GM21367 (cell line): ENCODE results near the gene DIO1.

ENCODE experiments used
- ATAC-seq: cut with Tn5 transposase; IDR thresholded peaks from one replicate; pipeline ENCODE4 v1.9.1; 2021; ENCODE audit not compliant: unreplicated experiment

The DIO1 gene

DNA sequence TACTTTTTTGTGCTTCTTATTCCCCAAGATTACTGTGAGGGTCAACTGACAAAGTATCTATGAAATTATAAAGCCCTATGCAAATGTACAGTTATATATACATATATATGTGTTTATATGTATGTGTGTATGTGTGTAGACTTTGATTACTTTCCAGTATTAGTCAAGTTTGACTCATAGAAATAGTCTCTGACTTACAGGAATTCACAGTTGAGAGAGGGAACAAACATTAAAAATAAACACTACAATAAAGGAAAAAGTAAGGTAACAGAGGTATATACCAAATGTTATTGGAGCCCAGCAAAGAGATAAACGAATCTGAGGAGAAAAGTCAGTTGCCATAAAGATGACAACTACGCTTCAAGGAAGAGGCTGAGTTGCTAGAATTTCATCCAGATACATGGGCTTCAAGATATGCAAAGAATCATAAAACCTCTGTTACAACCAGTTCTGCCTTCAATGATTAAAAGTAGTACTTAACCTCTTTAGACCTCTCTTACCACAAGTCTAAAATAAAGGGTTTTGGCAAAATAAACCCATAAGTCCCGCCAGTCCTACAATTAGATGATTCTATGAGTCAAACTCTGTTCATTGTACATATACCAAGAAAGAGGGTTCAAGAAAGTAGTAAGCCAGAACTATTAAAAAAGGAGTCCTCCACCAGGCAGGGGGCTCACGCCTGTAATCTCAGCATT, 44.3 kb downstream of the DIO1 start:
- no peak for ATAC-seq

DNA sequence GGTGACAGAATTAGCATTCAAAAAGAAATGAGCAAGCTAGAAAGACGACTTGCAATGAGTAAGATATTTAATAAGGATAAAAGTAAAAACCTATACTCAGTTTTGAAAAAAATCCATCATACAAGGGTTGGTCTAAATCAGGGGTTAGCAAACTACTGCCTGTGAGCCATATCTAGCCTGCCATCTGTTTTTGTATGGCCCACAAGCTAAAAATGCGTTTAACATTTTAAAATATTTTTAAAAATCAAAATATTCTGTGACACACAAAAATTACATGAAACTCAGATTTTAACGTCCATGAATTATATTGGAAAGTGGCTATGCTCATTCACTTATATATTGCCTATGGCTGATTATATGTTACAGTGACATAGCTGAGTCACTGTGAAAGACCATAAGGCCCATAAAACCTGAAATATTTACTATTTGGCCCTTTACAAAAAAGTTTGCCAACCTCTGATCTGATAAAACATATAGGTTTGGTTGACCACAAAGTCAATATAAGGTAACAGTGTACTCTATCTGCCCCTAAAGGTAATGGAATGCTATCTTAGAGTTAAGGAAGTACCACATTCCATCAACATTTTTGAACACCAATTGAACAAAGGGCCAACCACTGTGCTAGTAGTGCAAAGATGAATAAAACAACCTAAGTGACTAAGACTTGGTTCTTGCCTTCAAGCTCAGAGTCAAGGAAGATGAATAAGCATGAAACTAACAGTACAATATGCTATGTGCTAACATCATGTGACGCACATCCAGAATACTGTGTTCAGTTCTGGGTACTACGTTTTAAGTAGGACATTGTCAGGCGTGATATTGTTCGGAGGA, 48.4 kb downstream of the DIO1 start:
- ATAC-seq: no peak

GRCh38 chr1:53943090-53943489, 49.1 kb downstream of the DIO1 start:
- ATAC-seq: no peak

GRCh38 chr1:53943490-53944043, 49.6 kb downstream of the DIO1 start:
- no peak for ATAC-seq

GRCh38 chr1:53944469-53945182, 50.6 kb downstream of the DIO1 start:
- ATAC-seq: no peak

DNA sequence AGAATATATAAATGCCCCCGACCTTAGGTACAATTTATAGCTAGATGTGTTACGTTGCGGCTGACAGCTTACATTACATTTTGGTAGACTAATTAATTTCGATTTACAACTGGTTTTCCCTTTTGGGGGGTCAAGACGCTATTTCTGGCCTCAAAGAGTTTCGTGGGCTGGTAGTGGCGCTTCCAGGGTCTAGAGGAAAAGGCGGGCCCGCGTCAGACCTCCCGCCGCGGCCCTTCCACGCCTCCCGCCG, 51.1 kb downstream of the DIO1 start:
- no peak for ATAC-seq

GRCh38 chr1:53945433-53946251, 51.7 kb downstream of the DIO1 start, which contains the start of gene IFT25:
IFT25 (minus strand) TSS chr1:53945699; CDS start chr1:53940082, 5,617 bp downstream.
- ATAC-seq: peak; percentile 54

DNA sequence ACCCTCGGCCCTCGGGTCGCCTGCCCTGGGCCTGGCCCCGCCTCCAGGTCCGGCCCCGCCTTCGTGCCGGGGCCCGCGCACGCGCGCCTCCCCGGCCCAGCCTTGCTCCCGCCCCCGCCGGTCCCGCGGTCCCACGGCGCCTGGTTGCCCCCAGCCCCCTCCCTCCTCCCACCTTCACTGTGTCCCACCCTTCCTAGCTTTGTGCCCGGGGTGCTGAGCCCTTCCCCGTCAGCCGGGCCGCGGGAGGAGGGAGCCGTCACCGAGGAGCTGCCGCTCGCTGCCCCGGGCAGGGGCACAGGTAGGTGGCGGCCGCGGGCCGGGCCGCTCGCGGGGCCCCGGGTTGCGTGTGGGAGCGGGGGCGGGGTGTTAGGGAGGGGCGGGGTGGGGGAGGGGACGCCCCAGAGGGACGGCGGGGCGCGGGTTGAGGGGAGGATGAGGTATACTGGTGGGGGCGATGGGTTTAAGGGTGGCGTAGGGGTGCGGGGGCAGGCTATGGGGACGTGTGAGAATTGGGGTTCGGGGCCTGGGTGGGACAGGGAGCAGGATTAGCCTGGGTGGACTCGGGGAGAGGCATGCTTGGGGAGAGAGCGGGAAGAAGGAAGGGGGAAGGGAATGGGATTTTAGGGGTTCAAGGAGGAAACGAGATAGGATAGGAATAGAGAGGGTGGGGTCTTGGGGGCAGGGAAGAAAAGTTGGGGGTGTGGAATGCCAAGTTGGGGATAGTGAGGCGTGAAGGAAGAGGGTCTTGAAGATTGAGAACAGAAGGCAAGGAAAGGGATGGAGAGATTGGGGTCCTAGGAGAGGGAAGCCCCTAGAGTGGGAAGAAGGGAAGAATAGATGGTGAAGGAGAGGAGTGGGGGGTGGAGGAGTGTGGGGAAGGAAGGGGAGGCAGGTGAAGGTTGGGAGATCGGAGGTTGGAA, 52.5 kb downstream of the DIO1 start, which contains the start of gene LRRC42:
TSS of gene LRRC42 (plus strand) at position 99 of the 920 bp plus-strand sequence. CDS start 5,650 bp downstream, outside the sequence.
- ATAC-seq: peak; percentile 53

DNA sequence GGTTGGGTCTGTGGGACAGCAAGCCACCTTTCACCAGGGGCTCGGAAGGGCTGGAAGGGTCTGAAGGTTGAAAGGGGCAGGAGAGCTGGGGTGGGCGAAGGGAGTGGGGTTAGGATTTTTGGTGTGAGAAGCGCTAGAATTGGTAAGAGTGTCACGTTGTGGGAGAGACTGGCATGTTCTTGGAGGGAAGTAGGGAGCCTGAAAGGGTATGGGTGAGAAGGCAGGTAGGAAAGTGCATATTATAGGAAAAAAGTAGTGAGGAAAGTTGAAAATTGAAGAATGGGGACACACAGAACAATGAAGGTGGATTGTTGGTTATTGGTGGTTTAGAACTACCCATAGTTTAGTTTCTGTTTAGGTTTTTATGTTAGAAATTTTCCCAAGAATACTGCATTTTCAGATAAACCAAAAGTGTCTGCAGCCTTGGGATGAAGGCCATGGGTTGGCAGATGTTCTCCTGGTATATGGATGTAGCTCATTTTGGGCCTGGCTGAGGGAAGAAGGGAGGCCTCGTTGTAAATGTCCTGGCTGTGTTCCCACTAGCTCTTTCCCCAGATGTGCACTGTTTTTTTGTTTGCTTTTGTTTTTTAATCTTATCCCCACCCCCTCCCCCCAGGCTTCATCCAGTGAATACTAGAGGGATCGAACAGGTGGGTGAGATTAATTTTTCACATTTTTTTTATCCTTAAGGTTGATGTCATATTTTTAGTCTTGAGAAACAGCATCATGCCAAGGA, 53.4 kb downstream of the DIO1 start:
- ATAC-seq: no peak

DNA sequence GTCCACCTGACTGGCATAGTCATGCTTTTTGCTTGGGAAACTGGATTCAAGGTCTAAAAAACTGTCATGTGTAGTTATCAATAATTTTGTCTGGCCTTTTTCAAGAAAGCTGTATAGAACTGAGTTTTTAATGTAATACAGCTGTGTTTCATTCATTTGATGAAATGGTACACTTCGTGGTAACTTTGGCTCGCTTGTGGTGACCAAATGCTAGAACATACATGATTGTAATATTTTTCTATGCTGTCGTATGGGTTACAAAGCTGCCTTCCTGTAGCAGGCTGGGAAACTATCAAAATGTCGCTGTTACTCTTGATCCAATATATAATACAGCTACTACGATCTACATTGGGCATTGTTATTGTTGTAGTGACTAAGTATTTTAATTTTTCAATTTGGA, 54.3 kb downstream of the DIO1 start:
- ATAC-seq: no peak

DNA sequence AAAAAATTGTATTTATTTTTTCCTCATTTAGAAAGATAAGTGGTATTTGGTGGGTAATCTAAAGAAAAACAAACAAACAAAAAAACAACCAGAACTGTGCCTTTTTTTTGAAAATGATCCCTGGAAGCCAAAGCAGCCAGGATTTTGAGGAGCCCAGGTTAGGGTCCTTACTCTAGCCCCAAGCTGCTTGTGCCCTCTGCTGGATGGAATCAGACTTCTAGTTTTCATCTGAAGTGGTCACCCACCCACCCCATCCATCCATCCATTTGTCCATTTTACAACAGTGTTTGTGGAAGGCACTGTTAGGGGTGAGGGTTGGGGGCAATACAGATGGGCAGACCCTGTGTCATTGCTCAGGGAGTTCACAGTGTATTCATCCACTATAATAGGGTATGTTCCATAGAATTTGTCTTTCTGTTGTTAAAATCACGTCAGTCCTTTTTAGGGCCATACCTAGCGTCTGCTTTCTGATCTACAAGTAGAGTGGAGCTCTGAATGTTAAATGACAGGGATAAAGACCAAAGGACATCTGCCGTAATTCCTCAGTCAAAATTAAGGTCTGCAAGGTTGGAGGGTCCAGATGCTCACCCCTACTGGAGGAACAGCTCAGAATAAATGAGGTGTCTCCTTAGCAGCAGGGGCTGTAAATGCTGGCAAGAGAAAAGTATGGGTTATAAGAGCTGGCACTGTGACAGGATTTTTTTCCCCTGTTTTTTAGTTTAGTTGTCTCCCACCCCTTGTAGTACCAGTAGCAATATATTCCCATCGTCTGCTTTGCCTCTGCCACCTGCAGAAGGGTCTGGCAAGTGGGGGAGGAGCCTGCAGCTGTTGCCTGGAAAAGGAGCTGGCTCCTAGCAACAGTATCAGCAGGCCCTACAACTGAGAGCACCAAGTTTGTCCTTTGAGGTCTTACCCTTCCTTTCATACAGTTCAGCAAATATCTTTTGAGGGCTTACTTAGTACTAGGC, 55.3 kb downstream of the DIO1 start:
- ATAC-seq: no peak

GRCh38 chr1:53951697-53952096, 57.7 kb downstream of the DIO1 start:
- no peak for ATAC-seq

DNA sequence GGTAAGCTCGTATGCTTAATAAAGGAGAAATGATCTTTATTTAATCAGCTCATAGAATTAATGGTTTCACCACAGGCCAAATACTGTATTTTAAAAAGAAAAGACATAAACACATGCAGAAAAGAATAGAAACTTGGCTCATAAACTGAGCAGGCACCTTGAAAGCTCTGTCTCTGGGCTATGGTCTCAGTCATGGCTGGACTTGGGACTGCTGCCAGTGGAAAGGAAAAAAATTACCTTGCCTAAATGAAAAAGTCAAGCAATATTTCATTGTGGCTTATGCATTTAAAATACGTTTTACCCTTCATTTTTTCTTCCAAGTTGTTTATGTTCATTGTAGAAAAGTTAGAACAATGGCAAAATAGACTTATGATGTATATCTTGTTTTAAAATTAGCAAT, 60.1 kb downstream of the DIO1 start:
- ATAC-seq: no peak

DNA sequence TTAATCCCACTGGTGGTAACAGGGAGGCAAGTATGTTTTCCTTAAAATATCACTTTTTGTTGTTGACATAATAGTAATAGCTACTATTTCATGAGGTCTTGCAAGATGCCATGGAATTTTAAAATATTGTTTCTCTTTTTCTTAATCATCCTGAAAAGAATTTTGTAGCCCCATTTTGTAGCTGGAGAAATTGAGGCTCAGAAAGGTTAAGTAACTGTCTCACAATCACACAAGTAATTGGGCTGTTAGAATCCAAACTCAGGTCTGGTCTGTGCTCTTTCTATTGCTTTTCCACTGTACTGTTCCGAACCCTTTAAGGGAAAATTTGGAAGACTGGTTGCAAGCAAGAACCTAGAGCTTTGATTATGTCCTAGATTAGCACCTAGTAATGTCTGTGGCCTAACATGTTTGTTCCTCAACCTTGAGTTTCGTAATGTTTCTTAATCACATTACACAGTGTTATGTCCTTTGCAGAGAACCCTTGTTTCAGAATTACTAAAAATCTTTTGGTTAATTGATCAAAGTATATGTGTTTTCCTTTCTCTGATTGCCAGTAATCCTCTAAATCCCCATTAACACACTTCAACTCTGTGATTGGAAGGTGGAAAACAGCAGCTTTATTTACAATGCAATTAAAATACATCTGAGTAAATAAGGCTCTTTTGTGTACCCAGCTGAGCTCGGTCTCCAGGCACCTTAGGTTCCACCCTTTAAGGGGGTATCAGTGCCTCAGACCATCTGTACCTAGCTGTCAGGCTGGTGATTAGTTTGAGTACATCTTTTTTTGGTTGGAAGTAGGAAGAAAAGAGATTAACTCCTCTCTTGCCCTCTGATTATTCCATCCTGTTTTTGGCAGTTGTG, 62.6 kb downstream of the DIO1 start:
- no peak for ATAC-seq

DNA sequence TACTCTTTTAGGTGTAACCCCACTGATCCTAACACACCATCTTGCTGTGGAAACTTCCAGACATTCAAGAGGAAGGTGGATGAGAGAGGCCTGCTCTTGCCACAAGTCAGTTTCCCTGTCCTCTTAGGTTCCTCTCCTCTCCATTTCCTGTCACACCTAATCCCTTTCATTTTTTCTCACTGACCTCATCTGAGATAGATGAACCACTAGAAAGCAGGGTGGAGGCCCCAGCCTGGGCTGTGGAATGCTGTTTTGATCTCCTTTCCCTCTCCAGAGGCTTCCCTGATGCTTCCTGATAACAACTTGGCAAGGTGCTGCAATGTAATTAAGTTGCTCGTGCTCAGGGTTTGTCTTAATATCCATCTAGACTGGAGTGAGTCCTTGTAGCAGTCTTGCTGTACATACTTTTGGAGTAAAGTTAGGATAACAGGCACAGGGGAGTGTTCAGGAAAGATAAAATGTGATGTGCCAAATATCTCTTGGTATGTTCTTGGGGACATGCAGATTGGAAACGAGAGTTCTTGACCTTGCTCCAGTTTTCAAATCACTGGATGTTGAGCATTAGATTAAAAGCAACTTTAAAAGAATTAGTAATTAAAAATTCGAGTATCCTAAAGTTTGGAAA, 63.3 kb downstream of the DIO1 start:
- ATAC-seq: no peak

DNA sequence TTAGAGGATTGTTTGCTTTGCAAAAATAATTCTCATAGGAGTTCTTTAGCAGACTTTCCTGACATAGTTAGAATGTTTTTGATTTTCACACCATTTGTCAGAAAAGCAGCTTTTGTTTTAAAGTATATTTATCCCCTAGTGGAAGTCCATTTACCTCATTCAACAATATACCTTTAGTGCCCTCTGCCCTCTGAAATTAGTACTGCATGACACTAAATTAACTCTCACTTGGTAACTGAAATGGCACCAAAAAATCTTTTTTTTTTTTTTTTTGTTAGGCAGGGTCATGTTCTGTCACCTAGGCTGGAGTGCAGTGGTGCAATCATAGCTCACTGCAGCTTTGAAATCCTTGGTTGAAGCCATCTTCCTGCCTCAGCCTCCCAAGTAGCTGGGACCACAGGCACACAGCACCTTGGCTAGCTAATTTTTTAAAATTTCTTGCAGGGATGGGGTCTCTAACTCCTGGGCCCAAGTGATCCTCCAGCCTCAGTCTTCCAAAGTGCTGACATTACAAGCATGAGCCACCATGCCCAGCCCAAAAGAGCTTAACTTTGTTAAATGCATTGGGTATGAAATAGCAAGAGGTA, 65.8 kb downstream of the DIO1 start:
- no peak for ATAC-seq
